Endothelial cell of umbilical vein (primary cell): Measurements from ENCODE around the gene NR2C2. TPM values are rescaled to one million over a fixed set of nuclear protein-coding genes. Genes with fewer than 3 reads are reported as not detected.

Experiments used
- BruUV-seq: library from RNA; stranded (reverse); fragments of 400-500 nt; replicated peaks from 2 replicates; lab custom pipeline; 2021; lab: Mats Ljungman, UMichigan
- CTCF ChIA-PET: fragments of 300-600, 350-600 bp; sonication (Branson Sonifier 250); formaldehyde crosslinking; loops from one replicate; lab custom pipeline; 2021; ENCODE audit warnings: antibody characterized with exemption, inconsistent platforms; lab: Charles Lee
- POLR2A ChIA-PET: fragments of 300-600, 350-600 bp; sonication (Branson Sonifier 250); formaldehyde crosslinking; loops from one replicate; lab custom pipeline; 2021; ENCODE audit warnings: antibody characterized with exemption, inconsistent platforms; lab: Charles Lee
- DNase-seq: peaks from one replicate; pipeline ENCODE4 v3.0.0-alpha.2; 2011; ENCODE audit warnings: low read depth, low spot score
- FAIRE-seq: peaks from 2 replicates; lab custom pipeline; 2011; peaks lifted over from hg19 to GRCh38; lab: Jason Lieb, UNC
- H2AFZ ChIP-seq: 2 replicates; pipeline ENCODE4 v1.6.0; 2012; ENCODE audit warnings: low read depth, low read length, control low read depth, inconsistent platforms
- H3K27ac ChIP-seq: 2 replicates; pipeline ENCODE4 v1.5.1; 2011; ENCODE audit warnings: low read depth, mild to moderate bottlenecking, control low read depth, low read length, moderate library complexity; ENCODE audit not compliant: insufficient read depth
- H3K27me3 ChIP-seq, 2 experiments: 2 replicates each; pipeline versions ENCODE4 v1.6.0 to v1.6.1; 2011; ENCODE audit warnings: low read length in 2 of 2, mixed read lengths in 1 of 2; ENCODE audit not compliant: control insufficient read depth in 2 of 2, insufficient read depth in 2 of 2
- H3K36me3 ChIP-seq, 2 experiments: 2 replicates in 1 of 2; 3 replicates in 1 of 2; pipeline ENCODE4 v1.5.1; 2011; ENCODE audit warnings: low read length in 2 of 2, mild to moderate bottlenecking in 1 of 2, moderate library complexity in 1 of 2; ENCODE audit not compliant: control insufficient read depth in 2 of 2, insufficient read depth in 2 of 2; ENCODE audit errors: extremely low read depth in 1 of 2
- H3K4me1 ChIP-seq: 3 replicates; pipeline ENCODE4 v1.5.1; 2011; ENCODE audit warnings: mild to moderate bottlenecking, low read length; ENCODE audit not compliant: control insufficient read depth, insufficient read depth; ENCODE audit errors: extremely low read depth
- H3K4me2 ChIP-seq: 2 replicates; pipeline ENCODE4 v1.6.1; 2011; ENCODE audit warnings: low read length, control low read depth, mixed read lengths; ENCODE audit not compliant: insufficient read depth
- H3K4me3 ChIP-seq, 3 experiments: fragments of 200-600 bp in 1 of 3; sonication (generic), shearing (Covaris generic) in 1 of 3; replicated peaks in 1 of 3; 2 replicates each; pipeline ENCODE4 v1.5.1; 2011 to 2016; ENCODE audit warnings: control low read depth in 3 of 3, low read length in 3 of 3, mild to moderate bottlenecking in 2 of 3, inconsistent platforms in 1 of 3, low read depth in 1 of 3, moderate library complexity in 1 of 3; ENCODE audit not compliant: insufficient read depth in 1 of 3
- H3K79me2 ChIP-seq: 2 replicates; pipeline ENCODE4 v1.6.0; 2012; ENCODE audit warnings: low read length, inconsistent platforms; ENCODE audit not compliant: control insufficient read depth, insufficient read depth
- H3K9ac ChIP-seq: replicated peaks from 2 replicates; pipeline ENCODE3; 2011; ENCODE audit warnings: low read length, control low read depth; ENCODE audit not compliant: insufficient read depth; ENCODE audit errors: extremely low read depth
- H3K9me1 ChIP-seq: replicated peaks from 3 replicates; pipeline ENCODE4 v1.6.0; 2011; ENCODE audit warnings: mild to moderate bottlenecking, low read length; ENCODE audit not compliant: control insufficient read depth, insufficient read depth; ENCODE audit errors: extremely low read depth
- H3K9me3 ChIP-seq: replicated peaks from 2 replicates; pipeline ENCODE4 v1.5.1; 2012; ENCODE audit warnings: low read length, inconsistent platforms; ENCODE audit not compliant: control insufficient read depth, insufficient read depth
- H4K20me1 ChIP-seq: replicated peaks from 2 replicates; pipeline ENCODE3; 2011; ENCODE audit warnings: mild to moderate bottlenecking, low read length; ENCODE audit not compliant: control insufficient read depth, insufficient read depth; ENCODE audit errors: extremely low read depth
- EZH2 ChIP-seq: IDR thresholded peaks from 2 replicates; pipeline ENCODE4 v1.6.1; 2012; ENCODE audit warnings: borderline replicate concordance, low read depth, mild to moderate bottlenecking, moderate library complexity, low read length, inconsistent platforms; ENCODE audit not compliant: severe bottlenecking
- FOS ChIP-seq: IDR thresholded peaks from 2 replicates; pipeline ENCODE4 v1.6.1; 2011; ENCODE audit warnings: mild to moderate bottlenecking, low read length, moderate library complexity, borderline replicate concordance; ENCODE audit not compliant: insufficient read depth
- GATA2 ChIP-seq: IDR thresholded peaks from 2 replicates; pipeline ENCODE4 v1.7.0; 2011; ENCODE audit warnings: low read depth, mild to moderate bottlenecking, moderate library complexity, mixed read lengths, low read length; ENCODE audit not compliant: insufficient read length, insufficient read depth
- JUN ChIP-seq: IDR thresholded peaks from 2 replicates; pipeline ENCODE4 v1.6.1; 2011; ENCODE audit warnings: borderline replicate concordance, low read depth; ENCODE audit not compliant: insufficient read length, insufficient read depth
- MAX ChIP-seq: IDR thresholded peaks from 2 replicates; pipeline ENCODE4 v1.6.1; 2011; ENCODE audit not compliant: insufficient read depth, insufficient read length
- MYC ChIP-seq: IDR thresholded peaks from one replicate; pipeline ENCODE4 v1.6.1; 2011; ENCODE audit warnings: mild to moderate bottlenecking, low read depth, low read length
- POLR2A ChIP-seq: IDR thresholded peaks from 2 replicates; pipeline ENCODE4 v1.6.1; 2012; ENCODE audit warnings: low read depth, mild to moderate bottlenecking, control low read depth, low read length
- POLR2AphosphoS5 ChIP-seq: IDR thresholded peaks from 2 replicates; pipeline ENCODE4 v1.6.1; 2012; ENCODE audit warnings: low read depth, mild to moderate bottlenecking, control low read depth, low read length, moderate library complexity; ENCODE audit not compliant: insufficient read depth
- dilution Hi-C: fragments of 300-500 bp; cut with MboI; formaldehyde crosslinking; loops from one replicate; pipeline ENCODE4 v1.15.0; 2019; ENCODE audit warnings: low sequenced_read_pairs; ENCODE audit not compliant: extremely low pct_ligation_motif_present
- intact Hi-C: fragments of 100-400 bp; cut with micrococcal nuclease; formaldehyde crosslinking; loops from one replicate; pipeline ENCODE4 v1.10.0; 2022
- polyA plus RNA-seq, 4 experiments: library from polyadenylated mRNA; depleted of rRNA in 3 of 4; stranded (reverse) in 3 of 4; unstranded in 1 of 4; fragments of >200 nt; gene quantifications; 2 replicates each; pipeline versions ENCODE4 v1.2.1 to v1.2.3, GENCODE V29; 2011 to 2012; ENCODE audit warnings: missing spikeins in 1 of 4
- total RNA-seq: library from RNA; stranded (reverse); gene quantifications from 2 replicates; pipeline ENCODE4 v1.2.3, GENCODE V29; 2021
- TF ChIP-seq, protein P1 (sequence below), 2 donors: IDR thresholded peaks; 1 replicate in 1 of 2; 2 replicates in 1 of 2; pipeline ENCODE4 v1.5.1; 2011; ENCODE audit warnings: low read length in 2 of 2, mild to moderate bottlenecking in 2 of 2, moderate library complexity in 2 of 2, control low read depth in 1 of 2, inconsistent platforms in 1 of 2, low read depth in 1 of 2; ENCODE audit not compliant: insufficient read depth in 1 of 2; ENCODE audit errors: extremely low read depth in 1 of 2

Gene NR2C2
- total and polyA plus RNA-seq, 2 donors (not counting 3 experiments of a cell fraction or from before 2014, with no cell fraction given): 20.3 to 59.8 TPM

GRCh38 chr3:14915636-14916222 lies 31.7 kb upstream of the NR2C2 start:
- no peaks in the 10 kb centered on the region for H4K20me1 ChIP-seq
- CTCF ChIA-PET: interaction anchor here (1.4 to 1.5 kb wide), 2 partner anchors 10 to 242 kb away, joined by 3 to 8 read pairs; no protein-coding TSS in a partner anchor
- dilution Hi-C loops: no loop called here
- no peaks in the 10 kb centered on the region for H3K79me2 ChIP-seq
- no peak overlapping the region for H2AFZ ChIP-seq
- no peak overlapping the region for H3K4me2 ChIP-seq
- peaks cover 2 to 60% of the 10 kb centered on the region in 2 experiments for H3K36me3 ChIP-seq
- intact Hi-C loops: no loop called here
- no peak for DNase-seq
- no peaks in the 10 kb centered on the region for H3K9me1 ChIP-seq
- TF ChIP-seq MYC (no peak), GATA2 (no peak), JUN (no peak), EZH2 (no peak), MAX (no peak), FOS (no peak), POLR2AphosphoS5 (no peak), POLR2A (no peak)
- TF ChIP-seq, protein P1, sequence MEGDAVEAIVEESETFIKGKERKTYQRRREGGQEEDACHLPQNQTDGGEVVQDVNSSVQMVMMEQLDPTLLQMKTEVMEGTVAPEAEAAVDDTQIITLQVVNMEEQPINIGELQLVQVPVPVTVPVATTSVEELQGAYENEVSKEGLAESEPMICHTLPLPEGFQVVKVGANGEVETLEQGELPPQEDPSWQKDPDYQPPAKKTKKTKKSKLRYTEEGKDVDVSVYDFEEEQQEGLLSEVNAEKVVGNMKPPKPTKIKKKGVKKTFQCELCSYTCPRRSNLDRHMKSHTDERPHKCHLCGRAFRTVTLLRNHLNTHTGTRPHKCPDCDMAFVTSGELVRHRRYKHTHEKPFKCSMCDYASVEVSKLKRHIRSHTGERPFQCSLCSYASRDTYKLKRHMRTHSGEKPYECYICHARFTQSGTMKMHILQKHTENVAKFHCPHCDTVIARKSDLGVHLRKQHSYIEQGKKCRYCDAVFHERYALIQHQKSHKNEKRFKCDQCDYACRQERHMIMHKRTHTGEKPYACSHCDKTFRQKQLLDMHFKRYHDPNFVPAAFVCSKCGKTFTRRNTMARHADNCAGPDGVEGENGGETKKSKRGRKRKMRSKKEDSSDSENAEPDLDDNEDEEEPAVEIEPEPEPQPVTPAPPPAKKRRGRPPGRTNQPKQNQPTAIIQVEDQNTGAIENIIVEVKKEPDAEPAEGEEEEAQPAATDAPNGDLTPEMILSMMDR (IDR thresholded peaks at IDR 0.05; ENCODE audit: extremely low read depth in 1 of 2, insufficient read depth in 1 of 2, low read depth in 1 of 2, low read length in 2 of 2): no peak
- FAIRE-seq: peak; percentile 28
- no peaks in the 10 kb centered on the region for H3K9me3 ChIP-seq
- no peaks in the 10 kb centered on the region for H3K4me1 ChIP-seq
- no peak overlapping the region for H3K4me3 ChIP-seq
- H3K27ac ChIP-seq: no peak overlapping the region
- POLR2A ChIA-PET: no interaction called here
- no TSS peak for BruUV-seq
- H3K27me3 ChIP-seq: no peaks in the 10 kb centered on the region
- H3K9ac ChIP-seq: no peak overlapping the region
